GM12891 (cell line): ENCODE results near the gene MYO5B.

Source experiments
- PAX5 ChIP-seq: IDR thresholded peaks from 2 replicates; pipeline ENCODE4 v1.6.1; 2011; ENCODE audit warnings: low read length, moderate library complexity, mild to moderate bottlenecking; ENCODE audit not compliant: insufficient read depth, severe bottlenecking
- POLR2A ChIP-seq: IDR thresholded peaks from 2 replicates; pipeline ENCODE4 v1.6.1; 2011; ENCODE audit warnings: low read depth, low read length, control low read depth
- POLR2AphosphoS5 ChIP-seq: IDR thresholded peaks from 2 replicates; pipeline ENCODE4 v1.6.1; 2011; ENCODE audit warnings: low read depth, low read length, control low read depth
- POU2F2 ChIP-seq: IDR thresholded peaks from 2 replicates; pipeline ENCODE4 v1.6.1; 2011; ENCODE audit warnings: low read depth, mild to moderate bottlenecking, control low read depth, low read length, moderate library complexity
- SPI1 ChIP-seq: IDR thresholded peaks from 2 replicates; pipeline ENCODE4 v1.6.1; 2011; ENCODE audit warnings: low read depth, low read length, control low read depth
- TAF1 ChIP-seq: IDR thresholded peaks from 2 replicates; pipeline ENCODE4 v1.6.1; 2011; ENCODE audit warnings: low read depth, low read length, control low read depth

- TF ChIP-seq POLR2A, result peak; percentile 44
- no peak for TF ChIP-seq TAF1
- peak; percentile 44; the same call in 1 of the 2 replicates for TF ChIP-seq POLR2AphosphoS5
- TF ChIP-seq SPI1, result peak; percentile 48
- no peak for TF ChIP-seq POU2F2
- no peak for TF ChIP-seq PAX5
These were observed 381.4 kb downstream of the MYO5B start, which contains the start of gene ACAA2 for GRCh38 chr18:49813319-49814146.
